BE2C (cell line): ENCODE data around the gene CCNB2.

Experiments used
- DNase-seq: peaks from one replicate; pipeline ENCODE4 v3.0.0-alpha.2; 2020
- H3K27me3 ChIP-seq: fragments of 250-450 bp; sonication (Bioruptor Pico); 2 replicates; pipeline ENCODE4 v1.5.1; 2020; ENCODE audit warnings: mild to moderate bottlenecking
- H3K36me3 ChIP-seq: fragments of 250-450 bp; sonication (Bioruptor Pico); 2 replicates; pipeline ENCODE4 v1.5.1; 2020; ENCODE audit warnings: mild to moderate bottlenecking
- H3K4me1 ChIP-seq: fragments of 250-450 bp; sonication (Bioruptor Pico); 2 replicates; pipeline ENCODE4 v1.5.1; 2020
- H3K4me3 ChIP-seq: 2 replicates; pipeline ENCODE4 v1.5.1; 2011; ENCODE audit warnings: low read depth, low read length
- H3K9me3 ChIP-seq: fragments of 250-450 bp; sonication (Bioruptor Pico); 2 replicates; pipeline ENCODE4 v1.5.1; 2020
- TF ChIP-seq, protein P1 (sequence below): IDR thresholded peaks from 2 replicates; pipeline ENCODE4 v1.5.1; 2012; ENCODE audit warnings: mild to moderate bottlenecking, low read depth, low read length

Gene CCNB2

DNA sequence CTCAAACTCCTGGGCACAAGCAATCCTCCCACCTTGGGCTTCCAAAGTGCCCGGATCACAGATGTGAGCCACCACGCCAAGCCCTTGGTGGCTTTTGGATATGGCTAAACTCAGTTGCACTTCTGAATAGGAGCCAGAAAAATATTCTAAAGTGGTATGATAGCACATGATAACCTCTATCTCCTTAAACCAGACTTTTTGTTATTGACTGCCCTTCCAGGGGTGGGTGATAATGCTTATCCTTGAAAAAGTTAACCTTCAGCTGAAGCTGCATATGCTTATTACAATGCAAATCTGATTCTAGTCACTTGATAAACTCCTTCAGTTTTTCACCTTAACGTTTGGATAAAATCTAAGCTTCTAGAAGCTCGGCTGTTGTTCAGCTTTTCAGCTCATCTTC, 6.3 kb downstream of the CCNB2 start:
- H3K4me3 ChIP-seq = no peak overlapping the region
- H3K27me3 ChIP-seq = no peaks in the 10 kb centered on the region
- H3K4me1 ChIP-seq = peaks cover 2% of the 10 kb centered on the region; the same call in 1 of the 2 replicates
- peaks cover 82% of the 10 kb centered on the region for H3K36me3 ChIP-seq
- no peak for DNase-seq
- TF ChIP-seq, protein P1, sequence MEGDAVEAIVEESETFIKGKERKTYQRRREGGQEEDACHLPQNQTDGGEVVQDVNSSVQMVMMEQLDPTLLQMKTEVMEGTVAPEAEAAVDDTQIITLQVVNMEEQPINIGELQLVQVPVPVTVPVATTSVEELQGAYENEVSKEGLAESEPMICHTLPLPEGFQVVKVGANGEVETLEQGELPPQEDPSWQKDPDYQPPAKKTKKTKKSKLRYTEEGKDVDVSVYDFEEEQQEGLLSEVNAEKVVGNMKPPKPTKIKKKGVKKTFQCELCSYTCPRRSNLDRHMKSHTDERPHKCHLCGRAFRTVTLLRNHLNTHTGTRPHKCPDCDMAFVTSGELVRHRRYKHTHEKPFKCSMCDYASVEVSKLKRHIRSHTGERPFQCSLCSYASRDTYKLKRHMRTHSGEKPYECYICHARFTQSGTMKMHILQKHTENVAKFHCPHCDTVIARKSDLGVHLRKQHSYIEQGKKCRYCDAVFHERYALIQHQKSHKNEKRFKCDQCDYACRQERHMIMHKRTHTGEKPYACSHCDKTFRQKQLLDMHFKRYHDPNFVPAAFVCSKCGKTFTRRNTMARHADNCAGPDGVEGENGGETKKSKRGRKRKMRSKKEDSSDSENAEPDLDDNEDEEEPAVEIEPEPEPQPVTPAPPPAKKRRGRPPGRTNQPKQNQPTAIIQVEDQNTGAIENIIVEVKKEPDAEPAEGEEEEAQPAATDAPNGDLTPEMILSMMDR = no peak
- no peaks in the 10 kb centered on the region for H3K9me3 ChIP-seq

DNA sequence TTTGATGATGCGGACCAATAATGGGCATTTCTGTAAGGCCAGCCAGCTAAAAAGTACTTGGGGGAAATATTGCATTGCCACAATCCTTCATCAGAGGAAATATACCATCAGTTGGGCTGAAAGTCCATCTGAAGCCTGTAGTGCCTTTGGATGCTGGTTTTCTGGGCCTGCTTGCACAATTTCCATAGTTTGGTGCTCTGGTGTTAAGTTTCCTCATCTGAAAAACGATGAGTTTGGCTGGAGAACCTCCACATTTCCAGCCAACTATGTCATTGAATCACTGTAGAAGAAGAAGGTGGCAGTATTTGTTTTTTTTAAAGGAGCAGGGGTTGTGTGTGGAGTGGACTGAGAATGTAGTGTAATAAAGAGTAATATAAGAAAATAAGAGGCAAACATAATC, 10.1 kb downstream of the CCNB2 start:
- H3K4me3 ChIP-seq = no peak overlapping the region
- TF ChIP-seq, protein P1 = no peak
- no peaks in the 10 kb centered on the region for H3K9me3 ChIP-seq
- peaks cover 87% of the 10 kb centered on the region for H3K36me3 ChIP-seq
- no peak for DNase-seq
- H3K4me1 ChIP-seq = no peaks in the 10 kb centered on the region
- H3K27me3 ChIP-seq = no peaks in the 10 kb centered on the region

DNA sequence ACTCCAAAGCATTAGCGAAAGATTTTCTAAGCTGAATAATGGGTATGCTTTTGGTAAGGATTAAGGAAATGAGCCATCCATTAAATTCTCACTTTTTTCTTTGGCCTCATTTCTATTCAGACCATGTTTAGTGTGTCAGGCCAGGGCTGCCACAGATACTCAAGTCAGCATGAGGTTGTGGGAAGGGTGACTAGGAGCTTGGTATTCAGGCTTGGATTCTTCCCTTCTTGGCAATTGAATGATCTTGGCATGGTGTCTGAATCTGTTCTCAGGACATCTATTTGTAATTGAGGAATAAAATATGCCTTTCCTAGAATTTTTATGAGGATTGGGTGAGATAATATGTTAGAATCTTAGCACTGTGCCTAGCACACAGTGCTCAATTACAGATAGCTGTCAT, 11.2 kb downstream of the CCNB2 start:
- H3K4me3 ChIP-seq = no peak overlapping the region
- H3K9me3 ChIP-seq = no peaks in the 10 kb centered on the region
- TF ChIP-seq, protein P1 = no peak
- no peaks in the 10 kb centered on the region for H3K27me3 ChIP-seq
- H3K4me1 ChIP-seq = no peaks in the 10 kb centered on the region
- H3K36me3 ChIP-seq = peaks cover 83% of the 10 kb centered on the region
- no peak for DNase-seq

DNA sequence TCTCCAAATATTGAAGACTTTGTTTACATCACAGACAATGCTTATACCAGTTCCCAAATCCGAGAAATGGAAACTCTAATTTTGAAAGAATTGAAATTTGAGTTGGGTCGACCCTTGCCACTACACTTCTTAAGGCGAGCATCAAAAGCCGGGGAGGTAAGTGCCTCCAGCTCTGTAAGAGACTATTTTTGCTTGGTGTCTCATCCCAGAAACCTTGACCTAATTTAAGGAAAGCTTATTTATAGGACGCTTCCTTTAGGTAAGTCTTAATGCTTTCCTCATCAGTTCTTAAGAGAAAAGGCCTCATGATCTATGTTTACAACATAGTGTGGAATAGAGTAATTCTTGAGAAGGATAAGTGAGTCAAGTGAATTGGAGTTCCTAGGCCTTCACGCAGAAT, 11.8 kb downstream of the CCNB2 start:
- H3K4me1 ChIP-seq = no peaks in the 10 kb centered on the region
- H3K27me3 ChIP-seq = no peaks in the 10 kb centered on the region
- DNase-seq = no peak
- TF ChIP-seq, protein P1 = no peak
- H3K36me3 ChIP-seq = peaks cover 82% of the 10 kb centered on the region
- no peak overlapping the region for H3K4me3 ChIP-seq
- H3K9me3 ChIP-seq = no peaks in the 10 kb centered on the region

DNA sequence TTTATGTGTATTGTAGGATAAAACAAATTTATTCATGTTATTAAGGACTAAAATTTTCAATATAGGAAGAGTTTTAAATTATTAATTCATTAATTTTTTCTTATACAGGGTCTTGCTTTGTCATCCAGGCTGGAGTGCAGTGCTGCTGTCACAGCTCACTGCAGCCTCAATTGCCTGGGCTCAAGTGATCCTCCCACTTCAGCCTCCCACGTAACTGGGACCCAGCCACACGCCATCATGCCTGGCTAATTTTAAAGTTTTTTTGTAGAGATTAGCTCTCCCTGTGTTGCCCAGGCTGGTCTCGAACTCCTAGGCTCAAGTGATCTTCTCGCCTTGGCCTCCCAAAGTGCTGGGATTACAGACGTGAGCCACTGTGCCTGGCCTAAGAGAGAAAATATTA, 14.7 kb downstream of the CCNB2 start:
- TF ChIP-seq, protein P1 = no peak
- no peak overlapping the region for H3K4me3 ChIP-seq
- H3K36me3 ChIP-seq = peaks cover 81% of the 10 kb centered on the region
- no peaks in the 10 kb centered on the region for H3K27me3 ChIP-seq
- DNase-seq = no peak
- H3K4me1 ChIP-seq = no peaks in the 10 kb centered on the region
- H3K9me3 ChIP-seq = no peaks in the 10 kb centered on the region

DNA sequence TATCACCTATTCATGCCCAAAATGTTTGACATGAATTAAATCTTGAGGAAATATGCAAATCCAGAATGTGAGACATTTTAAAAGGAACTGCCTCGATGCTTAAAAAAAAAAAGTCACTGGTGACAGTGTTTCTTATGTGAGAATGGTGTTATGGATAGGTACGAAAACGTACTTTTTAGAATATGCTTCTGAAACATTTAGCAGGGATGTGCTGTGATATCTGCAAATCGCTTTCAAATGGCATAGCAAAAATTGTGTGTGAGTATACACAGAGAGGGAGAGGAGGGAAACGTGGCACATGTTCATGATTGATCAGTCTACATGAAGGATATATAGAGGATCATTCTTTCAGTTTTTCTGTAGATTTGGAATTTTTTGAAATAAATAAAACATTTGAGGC, 16.0 kb downstream of the CCNB2 start:
- no peak for DNase-seq
- TF ChIP-seq, protein P1 = no peak
- peaks cover 81% of the 10 kb centered on the region for H3K36me3 ChIP-seq
- H3K27me3 ChIP-seq = no peaks in the 10 kb centered on the region
- no peaks in the 10 kb centered on the region; the same call in 1 of the 2 replicates for H3K9me3 ChIP-seq
- H3K4me1 ChIP-seq = no peaks in the 10 kb centered on the region
- H3K4me3 ChIP-seq = no peak overlapping the region
